ENCODE measurements around the gene ITPR1. TPM values are rescaled to one million over a fixed set of nuclear protein-coding genes. Genes with fewer than 3 reads are reported as not detected.

Gene ITPR1
- total RNA-seq, 1 donor from 2014 or later: 6.7 TPM

- H3K4me1 Mint-ChIP-seq (ENCODE audit: low read depth, unreplicated experiment): peaks cover 4% of the 10 kb centered on the region
- H3K79me2 ChIP-seq (ENCODE audit: insufficient read depth, low read length): no peaks in the 10 kb centered on the region
- H3K4me1 ChIP-seq (ENCODE audit: insufficient read depth, low read length): no peaks in the 10 kb centered on the region
- peaks cover 6% of the 10 kb centered on the region for H3K9me3 Mint-ChIP-seq (ENCODE audit: unreplicated experiment)
- peaks cover 14% of the 10 kb centered on the region for H3K36me3 Mint-ChIP-seq (ENCODE audit: low read depth, unreplicated experiment)
- H3K27me3 Mint-ChIP-seq (ENCODE audit: low read depth, unreplicated experiment): peaks cover 18% of the 10 kb centered on the region
- FAIRE-seq (no peak), DNase-seq (ENCODE audit: low read depth) (no peak)
- no peaks in the 10 kb centered on the region for H4K20me1 ChIP-seq (ENCODE audit: insufficient read depth, low read length)
- TF ChIP-seq CTCF (IDR thresholded peaks at IDR 0.05; ENCODE audit: insufficient read depth, low read depth, low read length) (no peak), EZH2 (IDR thresholded peaks at IDR 0.05; ENCODE audit: insufficient read depth, low read length) (no peak)
- H3K36me3 ChIP-seq (ENCODE audit: insufficient read depth, low read length): no peaks in the 10 kb centered on the region
- no peak overlapping the region for H3K4me3 Mint-ChIP-seq (ENCODE audit: unreplicated experiment)
- H3K27ac Mint-ChIP-seq (ENCODE audit: unreplicated experiment): no peak overlapping the region
- no peak overlapping the region for H3K4me3 ChIP-seq (ENCODE audit: insufficient read depth, low read depth, low read length)
- H3K9me3 ChIP-seq (ENCODE audit: insufficient read depth, low read depth, low read length): no peaks in the 10 kb centered on the region
- no peaks in the 10 kb centered on the region for H3K27me3 ChIP-seq (ENCODE audit: insufficient read depth, low read length)
- H3K9ac ChIP-seq (ENCODE audit: low read length): no peak overlapping the region
- H3K4me2 ChIP-seq (ENCODE audit: low read length): no peak overlapping the region
- no peak overlapping the region for H3K27ac ChIP-seq (ENCODE audit: low read depth, low read length)
- no peak overlapping the region for H2AFZ ChIP-seq (ENCODE audit: low read depth, low read length)
Observed at GRCh38 chr3:4802903-4803302, 309.8 kb downstream of the ITPR1 start.

GRCh38 chr3:4804161-4805058 is 311.3 kb downstream of the ITPR1 start:
- no peaks in the 10 kb centered on the region for H3K27me3 ChIP-seq (ENCODE audit: insufficient read depth, low read length)
- no peaks in the 10 kb centered on the region for H3K9me3 ChIP-seq (ENCODE audit: insufficient read depth, low read depth, low read length)
- TF ChIP-seq EZH2 (IDR thresholded peaks at IDR 0.05; ENCODE audit: insufficient read depth, low read length) (no peak), CTCF (IDR thresholded peaks at IDR 0.05; ENCODE audit: insufficient read depth, low read depth, low read length) (no peak)
- no peak overlapping the region for H2AFZ ChIP-seq (ENCODE audit: low read depth, low read length)
- no peak overlapping the region for H3K27ac ChIP-seq (ENCODE audit: low read depth, low read length)
- no peaks in the 10 kb centered on the region for H3K79me2 ChIP-seq (ENCODE audit: insufficient read depth, low read length)
- no peak for DNase-seq (ENCODE audit: low read depth)
- no peak overlapping the region for H3K27ac Mint-ChIP-seq (ENCODE audit: unreplicated experiment)
- H3K4me3 Mint-ChIP-seq (ENCODE audit: unreplicated experiment): no peak overlapping the region
- peaks cover 4% of the 10 kb centered on the region for H3K4me1 Mint-ChIP-seq (ENCODE audit: low read depth, unreplicated experiment)
- H3K4me1 ChIP-seq (ENCODE audit: insufficient read depth, low read length): no peaks in the 10 kb centered on the region
- H3K9me3 Mint-ChIP-seq (ENCODE audit: unreplicated experiment): peaks cover 6% of the 10 kb centered on the region
- H3K36me3 ChIP-seq (ENCODE audit: insufficient read depth, low read length): no peaks in the 10 kb centered on the region
- H4K20me1 ChIP-seq (ENCODE audit: insufficient read depth, low read length): no peaks in the 10 kb centered on the region
- H3K36me3 Mint-ChIP-seq (ENCODE audit: low read depth, unreplicated experiment): peaks cover 13% of the 10 kb centered on the region
- H3K27me3 Mint-ChIP-seq (ENCODE audit: low read depth, unreplicated experiment): peaks cover 10% of the 10 kb centered on the region
- H3K4me3 ChIP-seq (ENCODE audit: insufficient read depth, low read depth, low read length): no peak overlapping the region
- H3K9ac ChIP-seq (ENCODE audit: low read length): no peak overlapping the region
- no peak for FAIRE-seq
- no peak overlapping the region for H3K4me2 ChIP-seq (ENCODE audit: low read length)

DNA sequence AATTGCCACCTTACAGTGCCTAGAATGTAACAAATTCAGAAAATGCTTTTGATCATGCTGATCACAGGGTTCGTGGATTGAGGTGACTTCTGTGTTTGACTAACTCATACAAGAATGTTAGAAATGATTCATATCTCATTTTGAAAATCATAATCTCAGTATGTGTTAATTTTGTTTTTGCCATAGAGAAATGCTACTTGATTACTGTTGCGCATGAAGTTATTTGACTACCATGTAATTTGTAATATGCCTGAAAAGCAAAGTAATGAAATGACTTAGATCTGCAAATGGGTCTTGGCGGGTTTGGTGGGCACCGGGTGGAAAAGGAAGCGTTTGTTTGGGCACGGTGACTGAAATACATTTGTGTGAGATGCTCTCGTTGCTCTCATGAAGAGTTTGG is 312.5 kb downstream of the ITPR1 start:
- Mint-ChIP-seq H3K9me3 (ENCODE audit: unreplicated experiment) (peaks cover 6% of the 10 kb centered on the region), H3K27ac (ENCODE audit: unreplicated experiment) (no peak overlapping the region), H3K4me3 (ENCODE audit: unreplicated experiment) (no peak overlapping the region), H3K27me3 (ENCODE audit: low read depth, unreplicated experiment) (peaks cover 4% of the 10 kb centered on the region), H3K36me3 (ENCODE audit: low read depth, unreplicated experiment) (peaks cover 10% of the 10 kb centered on the region), H3K4me1 (ENCODE audit: low read depth, unreplicated experiment) (peaks cover 7% of the 10 kb centered on the region)
- Histone ChIP-seq H3K4me2 (ENCODE audit: low read length) (no peak overlapping the region), H3K79me2 (ENCODE audit: insufficient read depth, low read length) (no peaks in the 10 kb centered on the region), H2AFZ (ENCODE audit: low read depth, low read length) (no peak overlapping the region), H3K4me3 (ENCODE audit: insufficient read depth, low read depth, low read length) (no peak overlapping the region), H3K36me3 (ENCODE audit: insufficient read depth, low read length) (no peaks in the 10 kb centered on the region), H3K27ac (ENCODE audit: low read depth, low read length) (no peak overlapping the region), H3K4me1 (ENCODE audit: insufficient read depth, low read length) (no peaks in the 10 kb centered on the region), H3K9me3 (ENCODE audit: insufficient read depth, low read depth, low read length) (no peaks in the 10 kb centered on the region), H3K27me3 (ENCODE audit: insufficient read depth, low read length) (no peaks in the 10 kb centered on the region), H3K9ac (ENCODE audit: low read length) (no peak overlapping the region), H4K20me1 (ENCODE audit: insufficient read depth, low read length) (no peaks in the 10 kb centered on the region)
- TF ChIP-seq EZH2 (IDR thresholded peaks at IDR 0.05; ENCODE audit: insufficient read depth, low read length) (no peak), CTCF (IDR thresholded peaks at IDR 0.05; ENCODE audit: insufficient read depth, low read depth, low read length) (no peak)
- FAIRE-seq (no peak), DNase-seq (ENCODE audit: low read depth) (no peak)
